Measurements from ENCODE around the gene BBX.

BBX gene

DNA sequence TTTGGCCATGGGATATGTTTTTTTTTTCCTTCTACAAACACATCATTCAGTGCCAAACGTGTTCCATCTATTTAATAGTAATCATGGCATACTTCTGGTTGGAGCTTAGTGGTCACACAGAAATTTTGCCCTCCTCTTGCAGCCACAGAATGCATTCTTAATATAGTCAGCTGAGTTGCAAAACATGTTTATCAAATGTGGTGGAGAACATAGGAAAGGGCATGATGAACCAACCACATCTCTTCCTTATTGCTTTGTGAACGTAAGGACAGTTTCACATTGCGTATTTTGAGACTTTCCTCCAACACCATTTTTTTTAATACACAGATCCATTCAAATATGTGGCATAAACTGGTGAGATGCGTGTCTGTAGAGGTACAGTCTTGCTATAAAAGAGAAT, 106.8 kb downstream of the BBX start:
- no peak for DNase-seq (ENCODE audit: extremely low read depth, low read depth)
- TF ChIP-seq CTCF (IDR thresholded peaks at IDR 0.05; ENCODE audit: low read depth, low read length, missing control alignments): no peak
- no peak overlapping the region for H3K4me3 ChIP-seq (replicated peaks; ENCODE audit: low read depth, low read length)

DNA sequence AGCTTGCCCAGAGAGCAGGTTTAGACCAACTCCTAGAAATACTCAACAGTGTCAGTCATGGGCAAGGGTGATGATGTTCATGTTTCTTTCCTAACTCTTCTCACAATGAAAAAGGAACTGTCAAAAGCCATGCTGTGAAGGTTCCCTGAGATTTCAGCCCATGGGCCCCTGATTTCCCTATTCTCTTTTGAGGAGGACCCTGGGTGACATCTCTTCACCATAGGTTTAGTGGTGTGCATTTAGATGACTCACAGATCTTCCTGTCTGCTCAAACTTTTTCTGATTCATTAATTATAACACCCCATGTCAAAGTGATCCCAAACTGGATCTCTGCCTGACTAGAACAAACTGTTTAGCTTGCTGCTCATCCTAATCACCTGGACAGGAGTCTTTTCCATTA, 108.0 kb downstream of the BBX start:
- no peak for DNase-seq (ENCODE audit: extremely low read depth, low read depth)
- TF ChIP-seq CTCF (IDR thresholded peaks at IDR 0.05; ENCODE audit: low read depth, low read length, missing control alignments): no peak

DNA sequence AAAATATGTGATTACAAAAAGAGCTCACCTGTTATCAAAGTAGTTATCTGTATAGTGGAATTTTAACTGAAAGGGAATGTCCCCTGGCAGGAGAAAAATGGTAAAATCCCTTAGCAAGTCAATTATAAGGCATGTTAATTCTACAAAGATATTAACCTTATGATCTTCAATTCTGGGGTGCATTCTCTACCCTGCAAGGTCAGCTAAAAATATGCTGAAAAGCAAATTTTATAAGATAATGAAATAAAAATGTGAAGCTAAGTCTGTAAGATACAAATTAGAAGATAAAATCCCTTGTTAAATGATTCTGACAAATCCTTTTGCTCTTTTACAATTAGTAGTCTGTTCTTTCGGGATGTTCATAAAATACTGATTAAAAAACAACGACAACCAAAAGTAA, 109.8 kb downstream of the BBX start:
- DNase-seq (ENCODE audit: extremely low read depth, low read depth): no peak
- no peak overlapping the region for H3K4me3 ChIP-seq (replicated peaks; ENCODE audit: low read depth, low read length)
- no peak for TF ChIP-seq CTCF (IDR thresholded peaks at IDR 0.05; ENCODE audit: low read depth, low read length, missing control alignments)

More for the DNA sequence above, 108.0 kb downstream of the BBX start:
- no peak overlapping the region for H3K4me3 ChIP-seq (replicated peaks; ENCODE audit: low read depth, low read length)

DNA sequence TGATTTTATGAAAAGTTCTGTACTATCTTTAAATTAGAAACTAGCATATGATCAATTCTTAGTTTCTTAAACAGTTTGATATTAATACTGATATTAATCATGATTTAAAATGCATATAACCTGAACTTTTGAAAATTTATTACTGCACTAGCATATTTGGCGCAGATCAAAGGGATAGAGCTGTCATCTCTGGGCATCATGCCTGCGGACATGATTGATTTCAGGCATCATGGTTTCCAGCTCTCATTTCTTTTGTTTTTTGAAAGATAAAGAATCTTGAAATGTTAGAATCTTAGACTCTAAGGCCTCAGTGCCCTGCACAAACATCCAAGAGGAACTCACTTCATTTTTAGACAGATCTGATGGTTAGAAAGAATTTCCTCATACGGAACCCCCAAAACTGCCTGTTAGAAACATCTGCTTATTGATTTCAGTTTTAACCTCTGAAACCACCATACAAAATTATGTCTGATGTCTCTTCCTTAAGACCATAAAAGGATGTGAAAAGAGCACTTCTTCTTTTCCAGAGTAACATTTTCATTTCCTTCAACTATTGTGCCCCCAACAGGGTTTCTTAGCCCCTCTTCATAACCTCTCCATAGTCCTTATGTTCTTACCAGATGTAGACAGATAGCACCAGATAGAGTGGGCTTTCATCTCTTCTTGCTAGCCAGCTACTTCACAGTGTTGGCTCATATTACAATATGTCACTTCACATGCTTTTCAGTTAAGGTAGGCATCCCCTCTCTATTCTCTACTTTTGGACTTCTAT, 110.8 kb downstream of the BBX start:
- H3K4me3 ChIP-seq (replicated peaks; ENCODE audit: low read depth, low read length): no peak overlapping the region
- DNase-seq (ENCODE audit: extremely low read depth, low read depth): no peak
- no peak for TF ChIP-seq CTCF (IDR thresholded peaks at IDR 0.05; ENCODE audit: low read depth, low read length, missing control alignments)

DNA sequence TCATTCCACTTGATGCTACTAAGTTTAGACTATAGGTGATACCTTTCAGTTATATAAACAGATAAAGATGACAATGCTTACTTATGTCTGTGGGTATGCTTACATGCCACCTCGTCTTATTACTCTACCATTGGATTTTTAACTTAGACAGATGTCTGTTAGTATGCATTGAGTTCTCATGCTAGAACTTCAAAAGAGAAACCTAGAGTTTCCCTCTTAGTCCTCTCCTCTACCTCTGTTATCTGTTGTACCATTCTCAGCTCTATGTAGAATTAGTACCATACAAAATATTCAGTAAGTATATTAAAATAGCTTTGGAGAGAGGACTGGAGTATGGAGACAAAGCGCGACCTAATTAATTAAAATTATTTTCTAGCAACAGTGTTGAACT, 111.3 kb downstream of the BBX start:
- no peak overlapping the region for H3K4me3 ChIP-seq (replicated peaks; ENCODE audit: low read depth, low read length)
- no peak for TF ChIP-seq CTCF (IDR thresholded peaks at IDR 0.05; ENCODE audit: low read depth, low read length, missing control alignments)
- DNase-seq (ENCODE audit: extremely low read depth, low read depth): no peak

DNA sequence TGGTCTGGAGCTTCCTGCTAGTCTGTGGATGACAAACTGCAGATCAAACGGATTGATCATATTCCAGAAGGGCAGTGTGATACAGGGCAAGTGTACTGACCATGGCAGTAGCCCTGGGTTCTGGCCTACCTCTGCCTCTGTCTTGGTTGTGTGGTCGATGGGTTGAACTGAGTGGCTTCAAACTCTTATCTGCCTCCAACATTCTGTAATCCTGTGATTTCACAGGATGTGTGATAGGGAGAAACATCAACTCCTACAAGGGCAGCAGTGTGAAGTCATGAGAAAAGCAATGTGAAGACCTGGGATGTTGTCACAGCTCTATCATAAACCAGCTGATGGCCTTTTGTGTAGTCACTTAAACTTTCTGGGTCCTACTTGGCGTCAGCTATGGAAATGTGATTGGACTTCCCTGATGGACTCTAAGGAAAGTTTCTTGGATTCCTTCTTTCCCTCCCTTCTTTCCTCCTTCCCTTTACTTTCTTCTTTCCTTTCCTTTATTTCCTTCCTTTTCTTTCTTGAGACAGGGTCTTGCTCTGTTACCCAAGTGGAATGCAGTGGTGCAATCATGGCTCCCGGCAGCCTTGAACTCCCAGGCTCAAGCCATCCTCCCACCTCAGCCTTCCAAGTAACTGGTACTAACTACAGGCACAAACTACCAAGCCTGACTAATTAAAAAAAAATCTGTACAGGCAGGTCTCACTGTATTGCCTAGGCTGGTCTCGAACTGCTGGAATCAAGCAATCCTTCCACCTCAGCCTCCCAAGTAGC, 114.8 kb downstream of the BBX start:
- DNase-seq (ENCODE audit: extremely low read depth, low read depth): no peak
- no peak overlapping the region for H3K4me3 ChIP-seq (replicated peaks; ENCODE audit: low read depth, low read length)
- TF ChIP-seq CTCF (IDR thresholded peaks at IDR 0.05; ENCODE audit: low read depth, low read length, missing control alignments): no peak
